ENCODE results near the gene THAP7.
"Not testable (repeated sequence)": the region's sequence is repeated elsewhere in the genome, so short reads cannot be mapped to it uniquely, and the experiment has no call there.

Gene THAP7

GRCh38 chr22:21001601-21002325, at the start of gene THAP7:
THAP7 (minus strand) TSS chr22:21002118; CDS start chr22:21001911, 207 bp downstream.
- peak; percentile 96 for DNase-seq

- no peak for DNase-seq
Measured at GRCh38 chr22:21051145-21051830, 49.4 kb upstream of the THAP7 start.

DNA sequence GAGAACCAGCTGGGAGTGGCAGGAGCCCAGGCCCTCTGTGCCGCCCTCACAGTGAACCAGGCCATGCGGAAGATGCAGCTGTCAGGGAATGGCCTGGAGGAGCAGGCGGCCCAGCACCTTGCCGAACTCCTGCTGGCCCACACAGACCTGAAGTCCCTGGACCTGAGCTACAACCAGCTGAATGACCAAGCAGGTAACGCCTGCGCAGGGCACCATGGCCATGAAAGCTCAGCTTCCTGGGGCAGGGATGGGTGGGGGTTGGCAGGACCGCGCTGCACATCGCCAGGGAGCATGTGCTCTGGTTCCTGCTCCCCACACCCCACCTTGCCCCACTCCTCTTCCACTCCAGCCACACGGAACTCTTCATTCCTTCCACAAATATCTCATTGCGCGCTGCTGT, 47.0 kb upstream of the THAP7 start:
- DNase-seq, result not testable (repeated sequence)

DNA sequence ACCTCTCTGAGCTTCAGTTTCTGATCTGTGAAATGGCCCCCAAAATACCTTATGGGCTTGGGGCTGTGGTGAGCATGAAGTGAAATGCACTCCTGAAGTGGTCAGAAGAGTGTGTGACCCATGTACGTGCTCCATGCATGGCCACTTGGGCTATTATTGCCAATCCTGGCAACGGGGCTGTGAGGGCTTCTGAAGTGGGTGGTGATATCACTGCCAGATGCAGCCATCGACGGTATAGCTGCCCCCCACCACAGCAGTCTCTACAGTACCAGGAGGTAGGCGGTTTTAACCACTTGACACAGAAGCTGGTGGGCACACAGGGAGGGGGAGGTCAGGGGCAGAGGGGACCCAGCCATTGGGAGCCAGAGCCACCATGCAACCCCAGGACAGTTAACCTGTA, 46.5 kb upstream of the THAP7 start:
- DNase-seq, result not testable (repeated sequence)

DNA sequence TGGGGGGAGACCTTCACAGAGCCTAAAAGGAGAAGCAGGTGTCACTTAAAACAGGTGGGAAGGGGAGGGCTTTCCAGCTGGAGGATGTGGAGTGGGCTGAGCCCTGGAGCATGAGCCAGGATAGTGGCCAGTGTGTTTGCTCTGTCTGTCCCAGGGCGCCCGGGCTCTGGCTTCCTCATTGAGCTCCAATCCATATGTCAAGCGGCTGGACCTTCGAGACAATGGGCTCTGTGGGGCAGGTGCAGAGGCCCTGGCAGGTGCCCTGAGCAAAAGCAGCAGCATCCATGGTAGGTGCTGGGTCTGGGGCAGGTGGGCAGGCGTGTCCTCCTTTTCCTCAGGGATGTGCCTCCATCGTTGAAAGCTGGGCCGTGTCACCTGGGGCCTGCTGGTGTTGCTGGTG, 45.8 kb upstream of the THAP7 start:
- DNase-seq, result no peak

GRCh38 chr22:21047035-21047661, 45.2 kb upstream of the THAP7 start:
- no peak for DNase-seq

DNA sequence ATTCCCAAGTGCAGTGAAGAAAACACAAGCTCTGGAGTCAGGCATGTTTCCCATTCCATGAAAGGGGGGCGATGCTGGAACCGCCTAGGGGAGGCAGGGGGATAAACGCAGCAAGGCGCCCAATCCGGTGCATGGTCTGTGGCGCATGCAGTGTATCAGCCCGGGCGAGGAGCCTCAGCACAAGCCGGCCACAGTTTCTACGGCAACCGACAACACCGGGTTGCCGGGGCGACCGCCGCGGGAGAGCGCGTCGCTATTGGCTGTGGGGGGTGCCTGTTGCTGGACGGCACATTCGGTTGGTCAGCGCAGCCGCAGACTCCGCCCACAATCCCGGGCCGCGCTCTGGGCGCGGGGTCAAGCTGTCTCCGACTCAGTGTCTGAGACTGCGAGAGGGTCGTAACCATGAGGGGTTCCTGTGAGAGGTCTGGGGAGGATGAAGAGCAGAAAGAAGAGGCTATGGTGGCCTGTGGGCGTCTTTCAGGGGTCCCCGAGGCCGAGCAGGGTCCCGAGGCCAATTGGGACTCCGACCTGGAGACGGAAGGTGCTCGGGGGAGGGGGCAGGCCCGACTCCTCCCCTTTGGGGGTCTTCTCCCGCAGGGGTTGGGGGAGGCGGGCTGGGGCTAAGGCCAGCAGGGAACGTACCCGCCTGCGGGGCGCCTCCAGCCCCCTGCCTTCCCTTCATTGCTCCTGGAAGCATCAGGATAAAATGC, 43.8 kb upstream of the THAP7 start, which contains the start of gene LRRC74B:
Gene LRRC74B (plus strand): TSS at position 362 of the 710 bp plus-strand sequence. CDS start 41 bp downstream, at position 403.
- peak; percentile 62 for DNase-seq

DNA sequence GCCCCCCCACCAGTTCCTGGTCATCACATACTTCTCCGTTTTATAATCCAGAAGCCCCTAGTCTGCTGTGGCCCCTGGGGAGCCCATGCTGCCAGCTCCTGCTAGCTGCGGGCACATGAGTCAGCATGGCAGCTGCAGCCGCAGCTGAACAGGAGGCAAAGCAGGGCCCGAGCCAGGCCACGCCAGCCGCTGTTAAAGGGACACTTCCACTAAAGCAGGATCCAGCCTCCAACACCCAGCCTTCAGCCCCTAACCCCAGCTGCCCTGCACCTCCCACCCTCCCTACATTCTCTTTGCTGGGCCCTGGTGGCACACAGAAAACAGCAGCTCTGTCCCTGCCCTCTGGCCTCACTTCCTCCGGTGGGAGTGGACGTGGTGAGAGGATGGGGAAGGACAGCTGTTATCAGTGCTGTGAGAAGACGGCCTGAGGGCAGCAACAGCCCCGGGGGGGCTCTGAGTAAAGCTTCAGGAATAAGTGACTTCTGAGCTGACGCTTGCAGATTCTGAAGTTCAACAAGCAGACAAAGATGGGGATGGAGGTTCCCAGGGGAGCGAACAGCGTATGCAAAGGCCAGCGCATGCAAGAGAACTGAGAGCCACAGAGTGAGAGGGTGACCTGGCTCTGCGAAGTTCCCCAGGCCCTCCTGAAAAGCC, 43.1 kb upstream of the THAP7 start:
- no peak for DNase-seq

GRCh38 chr22:21043860-21044535, 42.1 kb upstream of the THAP7 start:
- DNase-seq, result no peak

DNA sequence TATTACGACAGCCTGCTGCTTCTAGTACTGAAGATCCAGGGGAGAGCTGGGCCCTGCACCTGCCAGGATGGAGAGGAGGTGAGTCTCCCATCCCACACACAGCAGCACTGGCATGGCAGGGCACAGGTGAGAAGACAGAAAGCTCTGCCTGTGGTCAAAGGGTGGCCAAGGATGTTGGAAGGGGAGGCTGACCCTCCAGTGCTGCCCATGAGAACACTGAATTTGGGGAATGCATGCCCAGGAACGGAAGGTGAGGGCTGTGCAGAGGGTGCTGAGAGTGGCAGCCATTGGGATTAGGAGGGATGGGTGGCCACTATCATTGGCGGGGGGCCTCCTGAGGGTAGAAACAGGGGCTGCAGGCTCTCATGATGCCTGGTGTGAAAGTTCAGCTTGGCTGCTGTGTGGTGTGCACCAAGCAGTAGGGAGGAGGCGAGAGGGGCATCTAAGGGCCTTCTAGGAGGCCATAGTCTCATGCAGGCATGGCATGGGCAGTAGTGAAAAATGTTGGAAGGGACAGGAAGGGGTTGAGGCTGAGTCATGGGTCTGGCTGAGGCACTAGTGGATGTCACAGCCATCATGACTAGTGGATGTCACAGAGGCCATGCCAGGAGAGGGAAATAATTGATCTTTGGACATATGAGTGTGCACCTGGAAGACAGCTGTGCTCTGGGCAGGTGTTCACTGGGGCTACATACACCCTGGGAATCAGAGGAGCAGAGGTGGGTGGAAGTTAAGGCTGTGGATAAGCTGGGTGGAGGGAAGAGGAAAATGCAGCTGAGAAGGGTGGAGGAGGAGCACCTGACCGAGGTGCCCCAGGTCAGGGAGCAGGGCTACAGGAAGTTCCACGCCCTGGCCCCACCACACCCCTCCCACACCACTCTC, 41.3 kb upstream of the THAP7 start:
- no peak for DNase-seq

DNA sequence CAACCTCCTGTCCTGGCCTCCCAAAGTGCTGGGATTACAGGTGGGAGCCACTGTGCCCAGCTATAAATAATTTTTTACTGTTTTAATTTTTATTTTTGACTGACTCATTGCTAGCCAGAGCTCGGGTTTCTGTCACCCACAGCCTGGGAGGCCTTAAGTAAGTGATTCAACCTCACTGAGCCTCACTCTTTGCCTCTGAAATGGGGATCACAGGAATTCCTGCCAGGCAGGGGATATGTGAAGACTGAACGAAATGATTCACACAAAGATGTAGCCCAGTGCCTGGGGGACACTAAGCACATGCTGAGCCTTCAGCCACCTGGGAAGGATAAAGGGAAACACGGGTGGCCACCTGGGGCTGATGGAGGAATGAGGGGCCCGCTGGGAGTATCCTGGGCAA, 40.0 kb upstream of the THAP7 start:
- no peak for DNase-seq

DNA sequence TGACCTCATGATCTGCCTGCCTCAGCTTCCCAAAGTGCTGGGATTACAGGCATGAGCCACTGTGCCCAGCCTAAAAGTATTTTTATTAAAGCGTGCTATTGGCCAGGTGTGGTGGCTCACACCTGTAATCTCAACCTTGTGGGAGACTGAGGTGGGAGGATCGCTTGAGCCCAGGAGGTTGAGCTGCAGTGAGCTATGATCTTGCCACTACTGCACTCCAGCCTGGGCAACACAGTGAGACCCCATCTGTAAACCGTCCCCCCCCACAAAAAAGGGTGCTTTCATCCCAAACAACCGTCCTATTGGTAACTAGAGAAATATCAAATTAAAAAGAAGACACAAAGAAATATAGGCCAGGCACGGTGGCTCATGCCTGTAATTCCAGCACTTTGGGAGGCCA, 37.2 kb upstream of the THAP7 start:
- not testable (repeated sequence) for DNase-seq

GRCh38 chr22:21038405-21038804, 36.5 kb upstream of the THAP7 start:
- no peak for DNase-seq

DNA sequence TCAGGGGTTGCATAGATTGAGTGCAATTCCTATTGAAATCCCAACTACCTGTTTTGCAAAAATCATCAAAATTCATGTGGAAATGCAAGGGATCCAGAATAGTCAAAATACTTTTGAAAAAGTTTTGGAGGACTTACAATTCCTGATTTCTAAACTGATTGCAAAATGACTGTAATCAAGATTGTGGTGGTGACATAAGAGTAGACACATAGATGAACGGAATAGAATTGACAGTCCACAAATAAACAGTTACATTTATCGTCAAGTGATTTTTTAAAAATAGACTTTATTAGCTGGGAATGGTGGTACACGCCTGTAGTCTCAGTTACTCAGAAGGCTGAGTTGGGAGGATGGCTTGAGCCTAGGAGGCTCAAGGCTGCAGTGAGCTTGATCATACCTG, 33.1 kb upstream of the THAP7 start:
- DNase-seq, result no peak

GRCh38 chr22:21033895-21034294, 32.0 kb upstream of the THAP7 start:
- no peak for DNase-seq

- no peak for DNase-seq
Measured at GRCh38 chr22:21032868-21033688, 31.2 kb upstream of the THAP7 start.

DNA sequence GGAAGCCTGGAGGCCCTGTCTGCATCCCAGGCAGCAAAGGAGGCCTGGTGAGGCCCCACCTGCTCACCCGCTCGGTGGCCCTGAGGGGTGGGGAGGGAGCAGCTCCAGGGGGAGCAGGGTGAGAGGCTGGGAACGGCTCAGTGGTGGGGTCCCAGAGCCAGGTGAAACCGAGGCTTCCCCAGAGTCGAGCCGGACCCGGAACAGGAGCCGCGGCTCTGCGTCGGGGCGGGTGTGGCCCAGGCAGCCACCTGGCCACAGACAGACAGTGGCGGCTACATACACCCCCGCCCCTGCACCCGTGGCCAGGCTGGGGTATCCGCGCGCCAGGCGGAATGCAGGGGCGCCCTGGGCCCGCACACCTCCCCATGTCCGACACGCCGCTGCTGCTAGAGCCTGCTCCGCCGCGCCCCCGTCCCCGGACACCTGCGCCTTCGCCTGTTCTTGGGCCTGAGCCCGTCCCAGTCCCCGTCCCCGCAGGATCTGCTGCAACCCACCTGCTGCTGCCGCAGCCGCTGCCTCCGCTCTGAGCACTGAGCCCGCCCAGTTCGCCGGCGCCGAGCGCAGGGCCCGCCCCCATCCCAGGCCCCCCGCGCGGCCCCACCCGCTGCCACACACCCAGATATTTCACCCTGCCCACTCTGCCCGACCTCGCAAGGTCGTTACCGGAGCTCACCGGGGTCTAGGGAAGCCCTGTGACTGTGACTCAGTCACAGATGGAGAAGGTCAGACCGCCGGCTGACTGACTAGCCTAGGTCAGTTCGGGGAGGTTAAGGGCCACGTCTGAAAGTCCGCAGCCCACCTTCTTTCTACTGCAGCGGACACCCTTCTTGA, 30.3 kb upstream of the THAP7 start, which contains the start of gene SLC7A4:
Gene SLC7A4 (minus strand): TSS at position 525 of the 831 bp plus-strand sequence. CDS start 749 bp downstream, outside the sequence.
- no peak for DNase-seq

- no peak for DNase-seq
Measured at GRCh38 chr22:21031545-21032036, 29.7 kb upstream of the THAP7 start.
